Measurements from ENCODE around the gene ZFR.
A peak's percentile ranks its signal among the peaks of the same experiment; 100 is the strongest.
"Not testable (repeated sequence)": the region's sequence is repeated elsewhere in the genome, so short reads cannot be mapped to it uniquely, and the experiment has no call there.

ZFR gene

GRCh38 chr5:32321787-32322186 is 122.8 kb downstream of the ZFR start:
- not testable (repeated sequence) for DNase-seq (ENCODE audit: low read depth in 2 of 2)

- no peak for DNase-seq (ENCODE audit: low read depth in 2 of 2)
Measured at GRCh38 chr5:32320576-32320975, 124.0 kb downstream of the ZFR start.

GRCh38 chr5:32319926-32320543 is 124.5 kb downstream of the ZFR start:
- DNase-seq (ENCODE audit: low read depth in 2 of 2): no peak

GRCh38 chr5:32319392-32319791 is 125.1 kb downstream of the ZFR start:
- DNase-seq (ENCODE audit: low read depth in 2 of 2): no peak

- no peak for DNase-seq (ENCODE audit: low read depth in 2 of 2)
Measured at GRCh38 chr5:32317041-32317440, 127.5 kb downstream of the ZFR start.

- no peak for DNase-seq (ENCODE audit: low read depth in 2 of 2)
Measured at GRCh38 chr5:32315221-32316014, 129.1 kb downstream of the ZFR start.

GRCh38 chr5:32314658-32315057 is 129.9 kb downstream of the ZFR start:
- no peak for DNase-seq (ENCODE audit: low read depth in 2 of 2)

GRCh38 chr5:32314152-32314488 is 130.4 kb downstream of the ZFR start:
- not testable (repeated sequence) for DNase-seq (ENCODE audit: low read depth in 2 of 2)

- DNase-seq (ENCODE audit: low read depth in 2 of 2): peak; percentile 99 to 100
Measured at GRCh38 chr5:32312595-32313332, 131.8 kb downstream of the ZFR start, which contains the start of gene MTMR12. Gene MTMR12, minus strand, starts transcription at chr5:32312939. Its CDS starts 101 bp downstream, at chr5:32312838.

GRCh38 chr5:32312197-32312594 is 132.3 kb downstream of the ZFR start:
- DNase-seq (ENCODE audit: low read depth in 2 of 2): no peak

- no peak for DNase-seq (ENCODE audit: low read depth in 2 of 2)
Measured at GRCh38 chr5:32311404-32312196, 132.9 kb downstream of the ZFR start.

- DNase-seq (ENCODE audit: low read depth in 2 of 2): no peak
Measured at GRCh38 chr5:32309761-32310160, 134.8 kb downstream of the ZFR start.

GRCh38 chr5:32308946-32309345 is 135.6 kb downstream of the ZFR start:
- DNase-seq (ENCODE audit: low read depth in 2 of 2): no peak

- no peak for DNase-seq (ENCODE audit: low read depth in 2 of 2)
Measured at GRCh38 chr5:32307769-32308194, 136.8 kb downstream of the ZFR start.

- DNase-seq (ENCODE audit: low read depth in 2 of 2): no peak
Measured at GRCh38 chr5:32304622-32305021, 139.9 kb downstream of the ZFR start.

Data from activated CD8-positive, alpha-beta memory T cell treated with anti-CD3 and anti-CD28 coated beads for 4 hours (primary cell).